A673 (cell line): ENCODE results near the gene S100A3. TPM values are rescaled to one million over a fixed set of nuclear protein-coding genes. Genes with fewer than 3 reads are reported as not detected.

Source experiments
- BruUV-seq: library from RNA; stranded (reverse); fragments of 400-500 nt; replicated peaks from 2 replicates; lab custom pipeline; 2021; lab: Mats Ljungman, UMichigan
- CTCF ChIA-PET: fragments of 300-600 bp; sonication (Branson Sonifier 250); formaldehyde crosslinking; loops from one replicate; lab custom pipeline; 2022; ENCODE audit warnings: antibody characterized with exemption; lab: Charles Lee
- POLR2A ChIA-PET: fragments of 300-600 bp; sonication (Branson Sonifier 250); formaldehyde crosslinking; loops from one replicate; lab custom pipeline; 2022; ENCODE audit warnings: antibody characterized with exemption; ENCODE audit not compliant: low non-redundant PET; lab: Charles Lee
- DNase-seq: peaks from one replicate; pipeline ENCODE4 v3.0.0-alpha.2; 2015; ENCODE audit warnings: low spot score
- H3K27ac ChIP-seq: fragments of 200-600 bp; sonication (generic); 2 replicates; pipeline ENCODE4 v1.5.1; 2016; ENCODE audit warnings: mixed run types, low read depth, mild to moderate bottlenecking, mixed read lengths, antibody characterized with exemption, low read length; ENCODE audit not compliant: poor library complexity, severe bottlenecking
- H3K27me3 ChIP-seq: fragments of 200-600 bp; sonication (generic); replicated peaks from 2 replicates; pipeline ENCODE4 v1.6.1; 2017; ENCODE audit warnings: mixed run types, low read depth, mild to moderate bottlenecking, mixed read lengths, antibody characterized with exemption, low read length; ENCODE audit not compliant: insufficient read depth, poor library complexity
- H3K36me3 ChIP-seq: fragments of 200-600 bp; sonication (generic); 2 replicates; pipeline ENCODE4 v1.6.1; 2016; ENCODE audit warnings: mixed run types, mild to moderate bottlenecking, mixed read lengths, antibody characterized with exemption, low read length; ENCODE audit not compliant: insufficient read depth, poor library complexity, severe bottlenecking
- H3K4me1 ChIP-seq: fragments of 200-600 bp; sonication (generic); 2 replicates; pipeline ENCODE4 v1.6.1; 2017; ENCODE audit warnings: mixed run types, mild to moderate bottlenecking, mixed read lengths, antibody characterized with exemption, low read length; ENCODE audit not compliant: insufficient read depth, poor library complexity, severe bottlenecking
- H3K4me3 ChIP-seq: fragments of 200-600 bp; sonication (generic); 2 replicates; pipeline ENCODE4 v1.5.1; 2016; ENCODE audit warnings: low read depth, mixed run types, mild to moderate bottlenecking, mixed read lengths, low read length; ENCODE audit not compliant: poor library complexity, severe bottlenecking
- H3K9me3 ChIP-seq: fragments of 200-600 bp; sonication (generic); 2 replicates; pipeline ENCODE4 v1.6.1; 2016; ENCODE audit warnings: mixed run types, low read depth, mild to moderate bottlenecking, mixed read lengths, antibody characterized with exemption, low read length; ENCODE audit not compliant: poor library complexity, severe bottlenecking
- CTCF ChIP-seq: fragments of 300-800, 200-600 bp; sonication (generic); conservative IDR thresholded peaks from 2 replicates; pipeline ENCODE4 v1.5.1; 2017; ENCODE audit warnings: low read depth, mild to moderate bottlenecking, antibody characterized with exemption, low read length, moderate library complexity, mixed read lengths
- EZH2 ChIP-seq: fragments of 200-600 bp; sonication (generic); IDR thresholded peaks from 2 replicates; pipeline ENCODE4 v1.6.1; 2017; ENCODE audit warnings: borderline replicate concordance, low read depth, mild to moderate bottlenecking, mixed read lengths, antibody characterized with exemption, low read length; ENCODE audit not compliant: poor library complexity, severe bottlenecking
- intact Hi-C: fragments of 100-400 bp; cut with micrococcal nuclease; formaldehyde crosslinking; loops from one replicate; pipeline ENCODE4 v1.10.0; 2022; ENCODE audit not compliant: unreplicated experiment
- total RNA-seq: library from RNA; stranded (reverse); gene quantifications from 2 replicates; pipeline ENCODE4 v1.2.3, GENCODE V29; 2021

S100A3 gene
- total RNA-seq, 1 experiment from 2014 or later, result 0.99 TPM

- Histone ChIP-seq H3K27me3 (no peaks in the 10 kb centered on the region), H3K27ac (no peak overlapping the region), H3K4me3 (no peak overlapping the region), H3K36me3 (no peaks in the 10 kb centered on the region), H3K9me3 (no peaks in the 10 kb centered on the region), H3K4me1 (peaks cover 4% of the 10 kb centered on the region)
- DNase-seq, result no peak
- ChIA-PET POLR2A (no interaction called here), CTCF (interaction anchor here (0.5 kb wide), 1 partner anchor 268 kb away, joined by 5 read pairs; no protein-coding TSS in a partner anchor)
- no TSS peak for BruUV-seq
- TF ChIP-seq EZH2, result no peak
- no peak for TF ChIP-seq CTCF
- intact Hi-C loops, result no loop called here
Measured at GRCh38 chr1:153552335-153552734, 3.3 kb upstream of the S100A3 start.

GRCh38 chr1:153550827-153551500 is 1.9 kb upstream of the S100A3 start:
- Histone ChIP-seq H3K9me3 (no peaks in the 10 kb centered on the region), H3K36me3 (no peaks in the 10 kb centered on the region), H3K27ac (no peak overlapping the region), H3K4me1 (peaks cover 18% of the 10 kb centered on the region), H3K27me3 (no peaks in the 10 kb centered on the region), H3K4me3 (no peak overlapping the region)
- CTCF ChIA-PET, result interaction anchor here (0.5 to 0.6 kb wide), 2 partner anchors 126 to 196 kb away, joined by 3 to 9 read pairs; no protein-coding TSS in a partner anchor
- BruUV-seq, result no TSS peak
- DNase-seq, result no peak
- intact Hi-C loops, result no loop called here
- POLR2A ChIA-PET, result no interaction called here
- no peak for TF ChIP-seq CTCF
- TF ChIP-seq EZH2, result no peak

GRCh38 chr1:153550398-153550758 is 1.3 kb upstream of the S100A3 start:
- no TSS peak for BruUV-seq
- Histone ChIP-seq H3K27me3 (no peaks in the 10 kb centered on the region), H3K4me1 (peaks cover 24% of the 10 kb centered on the region), H3K4me3 (no peak overlapping the region), H3K27ac (no peak overlapping the region), H3K36me3 (no peaks in the 10 kb centered on the region), H3K9me3 (no peaks in the 10 kb centered on the region)
- ChIA-PET CTCF (interaction anchor here (0.5 to 0.6 kb wide), 2 partner anchors 127 to 196 kb away, joined by 3 to 9 read pairs; no protein-coding TSS in a partner anchor), POLR2A (no interaction called here)
- TF ChIP-seq EZH2 (no peak), CTCF (no peak)
- intact Hi-C loops, result no loop called here
- DNase-seq, result no peak
